ENCODE measurements around the gene DNAH14. TPM values are rescaled to one million over a fixed set of nuclear protein-coding genes. Genes with fewer than 3 reads are reported as not detected.
"Not testable (repeated sequence)": the region's sequence is repeated elsewhere in the genome, so short reads cannot be mapped to it uniquely, and the experiment has no call there.

Gene DNAH14
- polyA plus RNA-seq, 1 donor from 2014 or later: 24.9 TPM

- Histone ChIP-seq H3K4me2 (ENCODE audit: low read length) (no peak overlapping the region), H4K20me1 (ENCODE audit: insufficient read depth) (no peaks in the 10 kb centered on the region), H3K27ac (ENCODE audit: low read length) (no peak overlapping the region), H3K9ac (ENCODE audit: low read length) (no peak overlapping the region), H3K4me3 (ENCODE audit: low read length) (no peak overlapping the region), H2AFZ (ENCODE audit: low read depth, low read length) (no peak overlapping the region), H3K79me2 (replicated peaks; ENCODE audit: insufficient read depth, low read length) (no peaks in the 10 kb centered on the region), H3K27me3 (ENCODE audit: insufficient read depth, low read depth, low read length) (no peaks in the 10 kb centered on the region), H3K9me3 (ENCODE audit: low read length) (no peaks in the 10 kb centered on the region), H3K36me3 (ENCODE audit: insufficient read depth, low read length) (no peaks in the 10 kb centered on the region), H3F3A (ENCODE audit: insufficient read depth, low read length, poor library complexity, severe bottlenecking) (no peaks in the 10 kb centered on the region), H3K9me2 (ENCODE audit: insufficient read depth, low read length) (no peaks in the 10 kb centered on the region)
- no peak for TF ChIP-seq CTCF (IDR thresholded peaks at IDR 0.05; ENCODE audit: poor library complexity, severe bottlenecking)
- no peak for TF ChIP-seq MXI1 (conservative IDR thresholded peaks at IDR 0.05; ENCODE audit: poor library complexity, severe bottlenecking)
- TF ChIP-seq RAD21 (conservative IDR thresholded peaks at IDR 0.05): no peak
- TF ChIP-seq TAF1 (IDR thresholded peaks at IDR 0.05; ENCODE audit: low read depth): no peak
Measured at GRCh38 chr1:225207791-225208190, 278.3 kb downstream of the DNAH14 start.

GRCh38 chr1:225209153-225209552, 279.7 kb downstream of the DNAH14 start:
- Histone ChIP-seq H3K9me2 (ENCODE audit: insufficient read depth, low read length) (no peaks in the 10 kb centered on the region), H3K27ac (ENCODE audit: low read length) (no peak overlapping the region), H3K4me2 (ENCODE audit: low read length) (no peak overlapping the region), H4K20me1 (ENCODE audit: insufficient read depth) (no peaks in the 10 kb centered on the region), H3F3A (ENCODE audit: insufficient read depth, low read length, poor library complexity, severe bottlenecking) (no peaks in the 10 kb centered on the region), H3K27me3 (ENCODE audit: insufficient read depth, low read depth, low read length) (no peaks in the 10 kb centered on the region), H2AFZ (ENCODE audit: low read depth, low read length) (no peak overlapping the region), H3K9me3 (ENCODE audit: low read length) (no peaks in the 10 kb centered on the region), H3K4me3 (ENCODE audit: low read length) (no peak overlapping the region), H3K9ac (ENCODE audit: low read length) (no peak overlapping the region), H3K79me2 (replicated peaks; ENCODE audit: insufficient read depth, low read length) (no peaks in the 10 kb centered on the region), H3K36me3 (ENCODE audit: insufficient read depth, low read length) (no peaks in the 10 kb centered on the region)
- TF ChIP-seq EP300 (conservative IDR thresholded peaks at IDR 0.05; ENCODE audit: poor library complexity, severe bottlenecking) (no peak), POLR2AphosphoS5 (IDR thresholded peaks at IDR 0.05) (no peak), RAD21 (conservative IDR thresholded peaks at IDR 0.05) (no peak), TAF1 (IDR thresholded peaks at IDR 0.05; ENCODE audit: low read depth) (no peak)

GRCh38 chr1:225210180-225210579, 280.7 kb downstream of the DNAH14 start:
- H3F3A ChIP-seq (ENCODE audit: insufficient read depth, low read length, poor library complexity, severe bottlenecking); H3K27ac ChIP-seq (ENCODE audit: low read length); H3K4me3 ChIP-seq (ENCODE audit: low read length); H3K4me2 ChIP-seq (ENCODE audit: low read length); H2AFZ ChIP-seq (ENCODE audit: low read depth, low read length); H3K9me2 ChIP-seq (ENCODE audit: insufficient read depth, low read length); H3K9me3 ChIP-seq (ENCODE audit: low read length); H3K9ac ChIP-seq (ENCODE audit: low read length); H3K27me3 ChIP-seq (ENCODE audit: insufficient read depth, low read depth, low read length); H3K79me2 ChIP-seq (replicated peaks; ENCODE audit: insufficient read depth, low read length); H3K36me3 ChIP-seq (ENCODE audit: insufficient read depth, low read length); H4K20me1 ChIP-seq (ENCODE audit: insufficient read depth): not testable (repeated sequence)

GRCh38 chr1:225211694-225212442, 282.4 kb downstream of the DNAH14 start:
- H3F3A ChIP-seq (ENCODE audit: insufficient read depth, low read length, poor library complexity, severe bottlenecking); H3K79me2 ChIP-seq (replicated peaks; ENCODE audit: insufficient read depth, low read length); H3K4me3 ChIP-seq (ENCODE audit: low read length); H3K27me3 ChIP-seq (ENCODE audit: insufficient read depth, low read depth, low read length); H3K36me3 ChIP-seq (ENCODE audit: insufficient read depth, low read length); H3K9ac ChIP-seq (ENCODE audit: low read length); H3K4me2 ChIP-seq (ENCODE audit: low read length); H2AFZ ChIP-seq (ENCODE audit: low read depth, low read length); H3K27ac ChIP-seq (ENCODE audit: low read length); H3K9me3 ChIP-seq (ENCODE audit: low read length); H3K9me2 ChIP-seq (ENCODE audit: insufficient read depth, low read length); H4K20me1 ChIP-seq (ENCODE audit: insufficient read depth): not testable (repeated sequence)
